ENCODE results near the gene GNGT1.
A peak's percentile ranks its signal among the peaks of the same experiment; 100 is the strongest.

Gene GNGT1

DNA sequence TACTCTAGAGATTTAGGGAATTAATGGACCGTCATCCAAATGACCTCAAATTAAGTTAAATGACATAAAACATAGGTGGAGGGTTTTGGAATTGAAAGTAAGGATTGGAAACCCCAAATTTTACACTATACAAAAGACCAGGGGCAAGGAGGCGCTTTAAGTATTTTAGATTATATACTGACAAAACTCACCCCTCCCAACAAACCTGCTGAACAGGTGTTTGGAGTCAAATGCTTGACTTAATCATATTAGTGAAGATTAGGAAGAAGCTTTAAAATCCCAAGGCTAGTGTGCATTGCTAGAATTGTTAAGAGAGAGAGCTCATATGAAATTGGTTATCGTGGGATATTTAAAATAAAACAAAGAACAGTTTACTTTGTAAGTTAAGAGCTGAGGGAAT lies at the start of gene GNGT1:
Gene GNGT1, plus strand, starts transcription at position 301 of the 400 bp plus-strand sequence. CDS start 180 bp downstream, outside the sequence.
- no peak for DNase-seq

DNA sequence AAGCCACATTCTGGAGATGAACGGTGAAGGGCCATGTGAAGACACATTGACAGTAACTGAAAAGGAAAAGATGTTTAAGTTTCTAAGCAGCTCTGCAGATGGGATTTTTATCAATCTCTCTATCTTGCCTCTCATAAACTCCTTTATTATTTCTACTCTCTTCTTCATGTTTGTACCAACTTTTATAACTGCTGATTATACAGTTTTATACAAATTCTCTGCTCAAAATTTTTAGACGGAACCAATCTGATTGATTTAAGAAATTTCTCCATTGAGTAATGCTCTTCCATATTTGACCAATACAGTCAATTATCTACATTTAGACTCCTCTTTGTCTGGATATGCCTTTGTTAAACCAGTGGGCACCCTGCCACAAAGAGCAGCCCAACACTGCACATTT lies 47.5 kb upstream of the GNGT1 start:
- no peak for DNase-seq

DNA sequence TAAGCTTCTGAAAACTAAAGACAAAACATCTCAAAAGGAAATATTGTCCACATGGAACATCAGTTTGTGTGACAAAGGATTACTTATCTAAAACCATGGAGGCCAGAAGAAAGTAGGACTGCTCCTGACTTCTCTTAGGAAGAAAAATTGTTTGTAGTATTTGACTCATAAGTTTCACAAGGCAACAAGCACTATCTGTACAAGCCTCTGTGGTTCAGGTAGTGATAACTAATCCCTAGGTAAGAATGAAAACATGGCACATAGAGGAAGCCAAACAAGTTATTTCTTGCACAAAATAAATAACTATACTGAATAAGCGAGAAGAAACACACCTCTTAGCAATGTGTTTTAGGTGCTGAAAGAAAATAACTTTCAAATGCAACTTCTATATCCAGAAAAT lies 46.1 kb upstream of the GNGT1 start:
- no peak for DNase-seq

DNA sequence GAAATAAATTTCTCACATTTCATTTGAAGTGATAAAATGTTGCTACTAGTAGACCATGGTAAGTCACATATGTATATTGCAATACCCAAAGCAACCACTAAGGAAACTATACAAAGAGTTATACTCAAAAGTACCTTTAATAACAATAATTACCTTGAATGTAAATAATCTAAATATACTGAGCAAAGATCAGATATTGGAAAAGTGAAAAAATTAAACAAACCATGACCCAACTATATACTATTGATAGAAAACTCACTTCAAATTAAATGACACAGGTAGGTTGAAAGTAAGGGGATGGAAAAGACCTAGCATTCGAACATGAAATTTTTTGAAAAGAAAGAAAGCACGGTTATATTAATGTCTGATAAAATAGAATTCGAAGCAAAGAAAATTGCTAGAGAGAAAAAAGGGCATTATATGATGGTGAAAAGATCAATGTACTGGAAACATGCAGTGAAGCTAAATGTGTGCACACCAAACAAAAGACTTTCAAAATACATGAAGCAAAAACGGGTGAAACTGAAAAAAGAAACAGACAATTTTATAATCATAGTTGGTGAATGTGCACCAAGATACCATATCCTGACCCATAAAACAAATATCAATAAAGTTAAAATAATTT lies 44.9 kb upstream of the GNGT1 start:
- no peak for DNase-seq

GRCh38 chr7:93862651-93863050 lies 43.7 kb upstream of the GNGT1 start:
- no peak for DNase-seq

- DNase-seq: no peak
These were observed 39.5 kb upstream of the GNGT1 start for GRCh38 chr7:93866886-93867285.

GRCh38 chr7:93873998-93874574 lies 32.3 kb upstream of the GNGT1 start:
- no peak for DNase-seq

GRCh38 chr7:93877742-93878141 lies 28.6 kb upstream of the GNGT1 start:
- DNase-seq: no peak

DNA sequence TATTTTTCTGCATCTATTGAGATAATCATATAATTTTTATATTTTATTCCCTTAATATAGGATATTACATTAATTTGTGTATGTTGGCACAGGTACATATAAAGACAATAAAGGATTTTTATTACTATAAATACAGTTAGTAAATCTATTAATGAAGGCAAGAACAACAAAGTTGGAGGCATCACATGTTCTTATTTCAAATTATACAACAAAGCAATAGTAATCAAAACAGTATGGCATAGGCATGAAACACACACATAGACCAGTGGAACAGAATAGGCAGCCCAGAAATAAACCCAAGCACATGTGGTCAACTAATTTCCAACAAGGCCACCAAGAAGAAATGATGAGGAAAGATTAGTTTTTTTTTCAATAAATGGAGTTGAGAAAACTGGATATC lies 27.0 kb upstream of the GNGT1 start:
- DNase-seq: no peak

DNA sequence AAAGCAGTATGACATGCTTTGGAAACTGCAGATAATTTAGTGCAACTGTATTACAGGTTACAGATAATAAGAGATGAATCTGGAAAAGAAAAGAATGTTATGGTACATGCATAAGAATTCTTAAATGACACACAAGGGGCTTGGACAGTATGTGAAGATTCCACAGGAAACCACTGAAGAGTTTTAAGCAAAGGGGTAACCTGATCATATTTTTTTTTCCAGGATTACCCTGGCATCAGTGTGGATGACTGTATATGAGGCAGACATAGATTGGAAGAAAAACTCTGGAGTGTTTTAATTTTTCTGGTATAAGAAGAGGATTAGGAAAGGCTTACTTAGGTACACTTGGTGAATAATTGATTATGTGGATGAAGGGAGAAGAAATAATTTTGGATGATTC lies 23.9 kb upstream of the GNGT1 start:
- no peak for DNase-seq

GRCh38 chr7:93883078-93883916 lies 23.1 kb upstream of the GNGT1 start:
- DNase-seq: no peak

- DNase-seq: no peak
These were observed 22.4 kb upstream of the GNGT1 start for GRCh38 chr7:93883917-93884345.

DNA sequence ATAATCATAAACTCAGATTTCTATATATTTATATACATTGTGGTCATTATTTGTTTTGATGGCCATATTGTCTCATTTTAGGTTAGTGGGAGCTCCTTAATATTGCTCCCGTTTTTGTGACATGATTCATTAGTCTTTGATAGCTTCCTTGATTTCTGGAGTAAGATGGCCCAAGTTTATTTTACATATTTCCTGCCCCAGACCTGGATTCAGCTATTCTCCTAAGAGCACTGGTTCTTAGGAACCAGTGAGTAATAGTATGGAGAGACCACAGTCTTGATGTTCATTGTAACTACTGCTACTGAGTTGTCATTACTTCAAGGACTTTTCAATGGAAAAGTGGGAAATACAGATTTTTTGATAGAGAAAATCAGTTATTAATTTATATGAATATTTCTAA lies 21.8 kb upstream of the GNGT1 start:
- no peak for DNase-seq

DNA sequence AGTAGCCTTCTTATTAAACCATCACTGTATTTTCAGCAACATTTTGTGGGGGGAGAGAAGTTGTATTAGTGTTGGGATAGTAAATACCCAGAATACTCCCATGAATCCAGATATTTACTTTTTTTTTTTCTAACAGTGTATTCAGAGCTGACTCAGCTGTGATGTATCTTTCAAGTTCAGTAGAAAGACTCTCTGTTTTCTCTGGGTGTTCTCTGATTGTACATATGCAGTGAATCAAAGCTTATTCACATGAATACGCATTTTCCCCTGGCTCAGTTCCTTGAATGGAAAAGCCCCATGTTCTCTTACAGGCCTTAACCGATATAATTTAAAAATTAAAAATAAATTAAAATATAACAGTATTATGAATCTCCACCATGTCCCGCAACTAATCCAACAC lies 17.1 kb upstream of the GNGT1 start:
- DNase-seq: no peak

GRCh38 chr7:93890041-93890463 lies 16.3 kb upstream of the GNGT1 start:
- peak; percentile 11 for DNase-seq

DNA sequence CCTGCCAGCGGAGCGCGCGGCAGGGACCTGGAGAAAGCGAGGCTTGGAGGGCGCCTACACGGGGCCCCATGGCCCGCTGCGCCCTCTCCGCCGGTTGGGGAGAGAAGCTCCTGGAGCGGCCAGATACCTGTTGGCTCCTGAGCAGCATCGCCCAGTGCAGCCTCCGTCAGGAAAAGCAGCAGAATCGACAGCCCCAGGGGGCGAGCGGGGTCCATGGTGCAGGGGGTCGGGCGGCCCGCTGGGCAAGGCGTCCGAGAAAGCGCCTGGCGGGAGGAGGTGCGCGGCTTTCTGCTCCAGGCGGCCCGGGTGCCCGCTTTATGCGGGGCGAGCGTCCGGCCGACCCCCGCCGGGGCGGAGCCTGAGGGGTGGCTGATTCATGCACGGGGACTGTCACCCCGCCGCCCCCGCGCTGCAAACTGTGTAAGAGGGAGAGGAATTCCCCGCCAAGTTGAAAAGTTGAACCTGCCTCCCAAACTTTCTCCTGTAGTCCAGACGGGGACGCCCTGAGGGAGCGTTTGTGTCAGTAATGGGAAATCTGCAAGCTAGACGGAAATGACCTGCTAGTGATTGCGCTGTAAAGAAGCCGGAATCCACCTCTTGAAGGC lies 15.8 kb upstream of the GNGT1 start, which contains the start of gene TFPI2:
Gene TFPI2, minus strand, starts transcription at position 290 of the 605 bp plus-strand sequence. Its CDS starts 75 bp downstream, at position 215.
- DNase-seq: peak; percentile 23

DNA sequence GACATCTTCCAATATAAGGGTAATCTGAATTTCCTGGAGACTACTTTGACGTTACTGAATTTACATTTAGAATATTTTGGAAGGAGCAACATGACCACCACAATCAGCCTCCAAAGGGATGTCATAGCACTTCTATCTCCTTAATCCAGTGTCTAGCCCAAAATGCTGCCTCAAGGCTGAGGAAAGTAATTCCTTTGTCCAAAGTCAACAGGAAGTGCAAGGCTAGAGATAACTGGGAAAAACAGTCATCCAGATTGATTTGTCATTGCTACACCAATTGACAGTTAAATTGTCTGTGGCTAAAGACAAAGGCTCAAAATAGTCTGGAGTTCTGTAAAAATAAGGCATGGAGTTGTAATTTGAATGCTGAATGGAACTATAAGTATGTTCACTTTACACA lies 11.9 kb upstream of the GNGT1 start:
- DNase-seq: no peak

GRCh38 chr7:93894966-93895640 lies 11.3 kb upstream of the GNGT1 start:
- no peak for DNase-seq

DNA sequence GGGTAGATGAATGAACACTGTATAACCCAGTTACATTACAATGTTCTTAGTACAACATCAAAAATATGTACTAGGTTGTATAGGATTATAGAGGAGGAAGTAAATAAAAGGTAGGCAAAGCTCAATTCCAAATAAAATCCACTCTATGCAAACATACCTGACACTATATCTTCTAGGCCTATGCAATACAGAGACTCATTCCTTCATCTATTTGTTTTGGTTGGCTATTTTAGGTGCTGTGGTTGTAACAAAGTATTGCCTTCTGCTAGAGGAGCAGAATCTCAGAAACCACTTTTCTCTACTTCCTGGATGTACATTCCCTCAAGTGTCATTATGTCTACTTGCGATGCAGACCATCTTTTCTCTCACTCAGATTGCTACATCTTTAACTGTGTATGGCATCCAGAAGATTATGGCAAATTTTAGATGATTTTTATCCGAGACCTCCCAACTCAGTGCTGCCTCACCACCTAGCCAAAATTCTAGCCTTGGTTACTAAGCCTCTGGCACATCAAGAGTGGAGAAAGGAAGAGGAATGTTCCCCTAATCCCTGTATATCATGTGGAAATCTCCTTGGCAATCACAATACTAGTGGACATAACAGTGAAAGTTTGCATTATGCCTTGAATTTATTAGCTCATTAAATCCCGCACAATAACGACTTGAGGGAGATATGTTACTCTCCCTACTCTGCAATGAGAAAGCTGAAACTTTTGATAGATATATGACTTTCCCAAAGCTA lies 10.3 kb upstream of the GNGT1 start:
- DNase-seq: no peak

DNA sequence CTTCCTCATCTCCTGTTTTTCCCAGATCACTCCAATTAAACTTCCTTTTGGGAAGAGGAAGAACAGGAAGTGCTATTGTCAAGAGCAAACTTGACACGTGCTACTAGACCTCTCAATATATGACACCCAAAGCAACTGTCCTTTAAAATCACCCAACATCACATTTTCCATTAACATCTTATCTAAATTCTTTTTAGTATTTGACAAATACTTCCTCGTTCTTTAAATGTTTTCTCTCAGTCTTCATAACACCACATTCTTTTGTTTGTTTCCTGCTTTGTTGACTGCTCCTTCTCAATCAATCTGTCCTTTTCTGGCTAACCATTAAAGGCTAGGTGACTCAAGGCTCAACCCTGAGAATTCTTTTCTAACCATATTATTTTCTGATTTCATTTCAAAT lies 8.7 kb upstream of the GNGT1 start:
- no peak for DNase-seq

DNA sequence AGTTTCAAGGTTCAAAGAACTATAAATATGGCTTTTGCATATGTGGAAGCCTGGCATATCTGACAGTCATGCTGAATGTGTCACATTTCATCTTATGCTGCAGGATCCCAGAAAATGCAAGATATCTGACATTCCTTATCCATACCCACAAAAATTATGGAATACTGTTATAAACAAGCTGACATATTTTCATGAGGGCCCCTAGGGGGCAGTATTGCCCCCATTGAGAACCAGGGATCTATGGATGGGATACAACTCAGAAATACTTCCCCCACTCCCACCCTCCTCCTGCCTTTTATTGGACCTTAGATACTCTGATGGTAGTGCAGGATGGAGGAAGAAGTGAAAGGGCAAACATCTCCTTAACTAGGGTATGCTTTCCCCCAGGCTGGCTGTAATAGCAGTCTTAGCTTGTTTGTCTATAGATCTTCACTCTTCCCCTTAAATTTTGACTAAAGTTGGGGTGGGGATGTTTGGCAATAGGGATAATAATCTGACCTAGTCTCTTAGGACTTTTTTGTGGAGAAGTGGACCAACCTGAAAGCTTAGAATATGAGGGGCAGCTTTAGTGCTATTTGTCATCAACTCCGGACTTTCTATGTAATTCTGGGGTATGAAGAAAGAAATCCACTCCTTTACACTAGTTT lies 3.5 kb upstream of the GNGT1 start:
- DNase-seq: no peak

Measured in activated CD4-positive, alpha-beta T cell treated with anti-CD3 and anti-CD28 coated beads for 48 hours (primary cell).